Vagina (tissue), 2 donors: ENCODE data around the gene CWC22.

Experiments used
- POLR2A ChIP-seq, 2 donors: fragments of 450-650 bp; IDR thresholded peaks; one replicate each; pipeline ENCODE4 v1.6.1; 2017; ENCODE audit warnings: antibody characterized with exemption in 2 of 2, mild to moderate bottlenecking in 2 of 2, moderate library complexity in 2 of 2
- POLR2AphosphoS5 ChIP-seq, 2 donors: sonication (generic); formaldehyde crosslinking; IDR thresholded peaks; one replicate each; pipeline ENCODE4 v1.9.0; 2017; ENCODE audit warnings: antibody characterized with exemption in 2 of 2, mild to moderate bottlenecking in 2 of 2, low read depth in 1 of 2; ENCODE audit not compliant: insufficient read depth in 1 of 2
- TF ChIP-seq, protein P1 (sequence below), 3 experiments: fragments of 450-650 bp in 2 of 3; fragments of 200-600 bp in 1 of 3; sonication (generic) in 1 of 3; IDR thresholded peaks; one replicate each; pipeline ENCODE4 v1.5.1; 2017 to 2019; ENCODE audit warnings: antibody characterized with exemption in 3 of 3, mild to moderate bottlenecking in 2 of 3, moderate library complexity in 2 of 3

DNA sequence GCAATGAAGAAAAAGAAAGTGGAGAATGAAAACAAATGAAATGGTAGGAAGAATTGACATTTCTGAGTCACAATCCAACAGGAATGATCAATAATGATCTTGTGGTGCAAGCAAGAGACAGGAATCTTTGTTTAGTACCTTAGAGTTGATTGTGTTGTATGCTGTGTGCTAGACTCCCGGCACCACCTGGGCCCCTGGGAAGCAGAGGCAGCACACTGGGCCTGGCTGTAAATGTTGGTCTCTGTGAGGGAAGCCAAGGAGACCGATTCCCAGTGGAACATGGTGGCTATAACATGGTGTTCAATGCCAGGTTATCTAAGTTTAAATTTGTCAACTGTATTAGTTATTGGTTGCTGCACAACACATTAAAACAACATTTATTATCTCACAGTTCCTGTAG is 9.8 kb upstream of the CWC22 start:
- TF ChIP-seq, protein P1, sequence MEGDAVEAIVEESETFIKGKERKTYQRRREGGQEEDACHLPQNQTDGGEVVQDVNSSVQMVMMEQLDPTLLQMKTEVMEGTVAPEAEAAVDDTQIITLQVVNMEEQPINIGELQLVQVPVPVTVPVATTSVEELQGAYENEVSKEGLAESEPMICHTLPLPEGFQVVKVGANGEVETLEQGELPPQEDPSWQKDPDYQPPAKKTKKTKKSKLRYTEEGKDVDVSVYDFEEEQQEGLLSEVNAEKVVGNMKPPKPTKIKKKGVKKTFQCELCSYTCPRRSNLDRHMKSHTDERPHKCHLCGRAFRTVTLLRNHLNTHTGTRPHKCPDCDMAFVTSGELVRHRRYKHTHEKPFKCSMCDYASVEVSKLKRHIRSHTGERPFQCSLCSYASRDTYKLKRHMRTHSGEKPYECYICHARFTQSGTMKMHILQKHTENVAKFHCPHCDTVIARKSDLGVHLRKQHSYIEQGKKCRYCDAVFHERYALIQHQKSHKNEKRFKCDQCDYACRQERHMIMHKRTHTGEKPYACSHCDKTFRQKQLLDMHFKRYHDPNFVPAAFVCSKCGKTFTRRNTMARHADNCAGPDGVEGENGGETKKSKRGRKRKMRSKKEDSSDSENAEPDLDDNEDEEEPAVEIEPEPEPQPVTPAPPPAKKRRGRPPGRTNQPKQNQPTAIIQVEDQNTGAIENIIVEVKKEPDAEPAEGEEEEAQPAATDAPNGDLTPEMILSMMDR (IDR thresholded peaks at IDR 0.05), result no peak
- TF ChIP-seq POLR2AphosphoS5 (IDR thresholded peaks at IDR 0.05; ENCODE audit: insufficient read depth in 1 of 2, low read depth in 1 of 2) (no peak), POLR2A (IDR thresholded peaks at IDR 0.05) (no peak)
